HG03469 (cell line): ENCODE measurements around the gene STEAP2.
"Not testable (repeated sequence)": the region's sequence is repeated elsewhere in the genome, so short reads cannot be mapped to it uniquely, and the experiment has no call there.

Experiments used
- ATAC-seq: cut with Tn5 transposase; IDR thresholded peaks from one replicate; pipeline ENCODE4 v1.9.1; 2021; ENCODE audit warnings: mild to moderate bottlenecking, moderate library complexity, moderate number of reproducible peaks; ENCODE audit not compliant: unreplicated experiment

Gene STEAP2

DNA sequence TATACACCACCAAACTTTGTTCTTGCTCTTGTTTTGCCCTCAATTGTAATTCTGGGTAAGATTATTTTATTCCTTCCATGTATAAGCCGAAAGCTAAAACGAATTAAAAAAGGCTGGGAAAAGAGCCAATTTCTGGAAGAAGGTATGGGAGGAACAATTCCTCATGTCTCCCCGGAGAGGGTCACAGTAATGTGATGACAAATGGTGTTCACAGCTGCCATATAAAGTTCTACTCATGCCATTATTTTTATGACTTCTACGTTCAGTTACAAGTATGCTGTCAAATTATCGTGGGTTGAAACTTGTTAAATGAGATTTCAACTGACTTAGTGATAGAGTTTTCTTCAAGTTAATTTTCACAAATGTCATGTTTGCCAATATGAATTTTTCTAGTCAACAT is 20.9 kb downstream of the STEAP2 start:
- no peak for ATAC-seq

- ATAC-seq, result no peak
Observed at GRCh38 chr7:90233569-90233968, 22.0 kb downstream of the STEAP2 start.

DNA sequence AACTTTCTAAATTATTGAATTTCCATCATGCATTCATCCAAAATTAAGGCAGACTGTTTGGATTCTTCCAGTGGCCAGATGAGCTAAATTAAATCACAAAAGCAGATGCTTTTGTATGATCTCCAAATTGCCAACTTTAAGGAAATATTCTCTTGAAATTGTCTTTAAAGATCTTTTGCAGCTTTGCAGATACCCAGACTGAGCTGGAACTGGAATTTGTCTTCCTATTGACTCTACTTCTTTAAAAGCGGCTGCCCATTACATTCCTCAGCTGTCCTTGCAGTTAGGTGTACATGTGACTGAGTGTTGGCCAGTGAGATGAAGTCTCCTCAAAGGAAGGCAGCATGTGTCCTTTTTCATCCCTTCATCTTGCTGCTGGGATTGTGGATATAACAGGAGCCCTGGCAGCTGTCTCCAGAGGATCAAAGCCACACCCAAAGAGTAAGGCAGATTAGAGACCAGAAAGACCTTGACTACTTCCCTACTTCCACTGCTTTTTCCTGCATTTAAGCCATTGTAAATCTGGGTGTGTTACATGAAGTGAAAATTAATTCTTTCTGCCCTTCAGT is 25.3 kb downstream of the STEAP2 start:
- no peak for ATAC-seq

DNA sequence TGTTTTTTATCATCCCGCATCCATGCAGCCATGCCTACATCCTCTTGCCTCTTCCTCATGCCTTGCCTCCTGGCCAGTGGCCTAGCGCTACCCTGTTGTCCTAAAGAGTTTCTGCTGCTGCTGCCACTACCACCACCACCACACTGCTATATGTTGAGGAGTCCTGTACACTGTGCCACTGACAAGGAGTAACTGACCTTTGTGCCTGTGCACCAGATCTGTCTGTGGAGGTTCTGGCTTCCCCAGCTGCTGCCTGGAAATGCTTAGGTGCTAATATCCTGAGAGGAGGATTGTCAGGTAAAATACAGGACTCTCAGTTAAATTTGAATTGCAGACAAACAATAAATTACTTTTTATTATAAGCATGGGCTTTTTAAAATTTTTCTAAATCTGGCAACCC is 26.5 kb downstream of the STEAP2 start:
- ATAC-seq, result no peak

- peak; percentile 37 for ATAC-seq
Observed at GRCh38 chr7:90238583-90238982, 27.0 kb downstream of the STEAP2 start.

DNA sequence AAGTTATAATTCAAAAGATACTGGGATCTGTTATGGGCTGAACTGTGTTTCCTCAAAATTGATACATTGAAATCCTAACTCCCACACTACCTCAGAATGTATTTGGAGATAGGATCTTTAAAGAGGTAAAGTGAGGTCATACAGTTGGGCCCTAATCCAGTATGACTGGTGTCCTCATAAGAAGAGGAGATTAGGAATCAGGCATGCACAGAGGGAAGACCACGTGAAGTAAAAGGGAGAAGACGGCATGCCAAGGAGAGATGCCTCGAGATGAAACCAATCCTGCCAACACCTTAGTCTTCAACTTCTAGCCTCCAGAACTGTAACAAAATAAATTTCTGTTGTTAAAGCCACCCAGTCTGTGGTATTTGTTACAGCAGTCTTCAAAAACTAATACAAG is 27.5 kb downstream of the STEAP2 start:
- no peak for ATAC-seq

DNA sequence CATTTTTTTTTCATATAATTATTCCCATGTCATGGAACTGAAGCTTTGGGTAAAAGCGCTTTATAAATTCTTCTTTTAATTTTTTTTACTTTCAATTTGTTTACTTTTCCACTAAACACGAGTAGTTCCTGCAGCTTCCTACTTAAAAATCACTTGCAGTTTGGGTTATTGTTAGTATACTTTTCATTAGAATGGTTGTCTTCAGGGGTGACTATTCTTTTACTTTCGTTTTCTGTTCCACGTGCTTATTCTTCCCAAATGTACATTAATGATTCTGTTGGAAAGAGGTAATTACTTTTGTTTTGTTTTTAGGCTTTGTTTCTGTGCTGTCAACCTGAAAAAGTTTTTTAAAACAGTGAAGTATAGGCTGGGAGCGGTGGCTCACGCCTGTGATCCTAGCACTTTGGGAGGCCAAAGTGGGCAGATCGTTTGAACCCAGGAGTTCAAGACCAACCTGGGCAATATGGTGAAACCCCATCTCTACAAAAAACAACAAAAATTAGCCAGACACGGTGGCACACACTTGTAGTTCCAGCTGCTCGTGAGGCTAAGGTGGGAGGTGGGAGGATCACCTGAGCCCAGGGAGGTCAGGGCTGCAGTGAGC is 28.2 kb downstream of the STEAP2 start:
- no peak for ATAC-seq

- peak; percentile 43 for ATAC-seq
Observed at GRCh38 chr7:90242369-90243168, 31.0 kb downstream of the STEAP2 start.

- ATAC-seq, result no peak
Observed at GRCh38 chr7:90243556-90243955, 32.0 kb downstream of the STEAP2 start.

DNA sequence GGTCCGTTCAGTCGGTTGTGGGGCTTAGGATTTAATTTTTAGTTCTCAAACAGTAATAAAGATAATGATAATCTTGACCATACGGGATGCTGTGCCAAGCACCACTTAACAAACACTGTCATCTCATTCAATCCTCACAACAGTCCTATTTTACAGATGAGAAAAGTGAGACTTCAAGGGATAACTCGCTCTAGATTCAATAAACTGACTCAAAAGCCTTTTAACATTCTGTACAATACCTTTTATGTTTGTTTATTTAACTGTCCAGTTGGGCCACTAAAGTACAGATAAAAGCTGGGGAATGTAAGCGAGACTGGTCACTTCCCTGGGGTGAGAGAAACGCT is 33.0 kb downstream of the STEAP2 start:
- no peak for ATAC-seq

DNA sequence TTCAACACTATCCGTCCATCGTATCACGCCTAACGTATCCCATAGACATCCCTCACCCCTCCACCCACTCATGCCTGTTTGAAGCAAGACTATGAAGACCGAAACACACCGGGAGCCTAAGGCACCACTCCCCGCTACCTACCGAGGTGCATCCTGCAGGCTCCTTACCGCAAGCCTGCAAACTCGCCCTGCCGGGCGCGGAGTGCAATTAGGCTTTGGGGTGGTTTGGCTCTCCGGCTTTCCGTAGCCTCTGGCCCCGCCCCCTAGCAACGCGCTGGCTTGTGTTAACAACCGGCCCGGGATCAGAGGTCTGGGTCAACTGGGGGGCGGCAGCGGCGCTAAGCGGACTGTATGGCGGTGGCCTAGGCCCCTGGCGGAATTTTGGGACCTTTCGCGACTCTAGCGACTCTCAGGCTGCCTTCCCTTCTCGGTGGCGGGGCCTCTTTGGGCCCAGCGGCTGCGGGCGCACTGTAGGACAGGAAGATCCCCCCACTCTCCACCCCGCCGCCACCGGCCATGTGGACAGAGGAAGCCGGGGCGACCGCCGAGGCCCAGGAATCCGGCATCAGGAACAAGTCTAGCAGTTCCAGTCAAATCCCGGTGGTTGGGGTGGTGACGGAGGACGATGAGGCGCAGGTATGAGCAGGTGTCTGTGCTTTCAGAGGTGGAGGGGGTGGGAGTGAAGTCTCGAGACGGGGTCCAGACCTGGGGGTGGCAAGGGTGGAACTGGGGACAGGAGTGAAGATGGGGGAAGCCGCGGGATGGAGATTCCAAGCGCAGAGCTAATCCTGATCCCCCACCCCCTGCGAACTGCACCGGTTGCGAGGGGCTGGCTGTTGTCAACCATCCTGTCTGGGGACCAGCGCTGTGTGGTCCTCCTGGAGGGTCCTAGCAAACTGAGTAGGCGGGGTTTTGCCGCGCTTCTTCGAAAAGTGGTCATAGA is 33.6 kb downstream of the STEAP2 start, which contains the start of gene CFAP69:
TSS of gene CFAP69 (plus strand) at position 266 of the 943 bp plus-strand sequence. CDS start at position 517, 251 bp downstream.
- ATAC-seq, result peak; percentile 82

DNA sequence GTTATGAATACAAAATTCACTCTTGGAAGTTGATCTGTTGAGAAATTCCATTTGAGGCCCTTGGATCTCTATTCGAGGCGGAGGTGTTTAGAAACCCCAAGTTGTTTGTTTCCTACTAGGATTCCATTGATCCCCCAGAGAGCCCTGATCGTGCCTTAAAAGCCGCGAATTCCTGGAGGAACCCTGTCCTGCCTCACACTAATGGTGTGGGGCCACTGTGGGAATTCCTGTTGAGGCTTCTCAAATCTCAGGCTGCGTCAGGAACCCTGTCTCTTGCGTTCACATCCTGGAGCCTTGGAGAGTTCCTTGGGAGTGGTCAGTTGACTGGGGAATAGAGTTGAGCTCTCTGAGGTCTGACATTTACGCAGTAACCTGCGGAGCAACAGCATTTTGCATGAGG is 34.6 kb downstream of the STEAP2 start:
- ATAC-seq, result no peak

DNA sequence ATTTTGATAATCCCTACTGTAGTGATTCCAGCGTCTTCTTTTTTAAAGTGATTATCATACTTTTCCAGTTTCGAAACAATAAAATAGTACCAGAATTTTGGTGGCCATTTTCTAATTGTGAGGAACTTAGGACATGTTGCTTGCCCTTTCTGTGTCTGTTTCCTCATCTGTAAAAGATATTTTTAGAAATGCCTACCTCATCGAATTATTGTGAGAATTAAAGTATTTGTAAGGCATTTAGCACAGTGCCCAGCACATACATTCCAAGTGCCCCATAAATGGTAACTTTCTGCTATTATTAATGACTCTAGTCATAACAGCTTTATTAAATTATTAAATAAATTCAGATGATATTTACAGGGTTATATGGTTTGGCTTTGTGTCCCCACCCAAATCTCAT is 37.2 kb downstream of the STEAP2 start:
- no peak for ATAC-seq

GRCh38 chr7:90250601-90251303 is 39.2 kb downstream of the STEAP2 start:
- ATAC-seq, result no peak

GRCh38 chr7:90251304-90251635 is 39.7 kb downstream of the STEAP2 start:
- no peak for ATAC-seq

- not testable (repeated sequence) for ATAC-seq
Observed at GRCh38 chr7:90256011-90256410, 44.5 kb downstream of the STEAP2 start.

DNA sequence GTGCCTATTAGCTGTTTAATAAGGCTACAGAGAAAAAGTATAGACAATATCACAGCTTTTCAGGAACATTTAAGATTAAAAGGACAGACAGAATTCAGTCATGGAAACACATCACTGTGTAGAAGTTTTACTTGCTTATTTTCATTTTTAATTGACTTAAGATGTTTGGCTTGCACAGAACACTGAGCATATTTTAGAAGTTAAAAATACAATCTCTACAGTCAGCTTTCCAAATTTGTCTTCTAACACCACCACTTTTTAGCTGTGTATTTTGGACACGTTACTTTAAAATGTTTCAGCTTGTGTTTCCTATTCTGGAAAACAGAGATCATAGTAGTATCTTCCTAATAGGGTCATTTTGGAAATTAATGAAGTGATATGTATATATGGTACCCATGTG is 45.2 kb downstream of the STEAP2 start:
- ATAC-seq, result no peak

- ATAC-seq, result no peak
Observed at GRCh38 chr7:90261441-90261840, 49.9 kb downstream of the STEAP2 start.

DNA sequence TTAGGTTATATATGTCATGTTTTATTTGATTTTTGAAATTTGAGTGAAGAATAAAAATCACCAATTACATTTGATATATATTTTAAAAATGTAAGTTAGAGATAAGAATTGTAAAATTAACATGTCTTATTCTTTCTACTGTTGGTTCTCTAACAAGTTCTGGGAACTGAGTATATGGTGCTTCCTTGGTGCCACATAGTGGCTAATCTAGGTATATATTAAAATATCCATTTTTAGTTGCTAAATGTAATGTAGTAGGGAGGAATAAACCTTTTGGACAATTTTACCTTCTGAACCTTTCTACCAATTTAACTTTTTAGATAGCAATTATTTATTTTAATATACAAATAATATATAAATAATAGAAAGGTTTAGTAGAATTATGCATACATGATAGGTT is 50.9 kb downstream of the STEAP2 start:
- peak; percentile 90 for ATAC-seq

GRCh38 chr7:90266808-90267207 is 55.3 kb downstream of the STEAP2 start:
- no peak for ATAC-seq
